Measurements from ENCODE around the gene HCLS1. TPM values are rescaled to one million over a fixed set of nuclear protein-coding genes. Genes with fewer than 3 reads are reported as not detected.

Gene HCLS1
- polyA plus RNA-seq, 1 of the 3 experiments (the other 2 are of a cell fraction), result 0.23 TPM

- TF ChIP-seq ZBTB33 (IDR thresholded peaks at IDR 0.05; ENCODE audit: borderline replicate concordance, low read depth), result no peak
- no peak for TF ChIP-seq NRF1 (IDR thresholded peaks at IDR 0.05; ENCODE audit: low read depth, low read length)
- TF ChIP-seq, protein P1, sequence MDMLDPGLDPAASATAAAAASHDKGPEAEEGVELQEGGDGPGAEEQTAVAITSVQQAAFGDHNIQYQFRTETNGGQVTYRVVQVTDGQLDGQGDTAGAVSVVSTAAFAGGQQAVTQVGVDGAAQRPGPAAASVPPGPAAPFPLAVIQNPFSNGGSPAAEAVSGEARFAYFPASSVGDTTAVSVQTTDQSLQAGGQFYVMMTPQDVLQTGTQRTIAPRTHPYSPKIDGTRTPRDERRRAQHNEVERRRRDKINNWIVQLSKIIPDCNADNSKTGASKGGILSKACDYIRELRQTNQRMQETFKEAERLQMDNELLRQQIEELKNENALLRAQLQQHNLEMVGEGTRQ (IDR thresholded peaks at IDR 0.05; ENCODE audit: borderline replicate concordance, low read depth, low read length), result no peak
- TF ChIP-seq TEAD4 (IDR thresholded peaks at IDR 0.05; ENCODE audit: borderline replicate concordance, insufficient read depth), result no peak
Observed at GRCh38 chr3:121659586-121659985, 1.1 kb downstream of the HCLS1 start (continued).

DNA sequence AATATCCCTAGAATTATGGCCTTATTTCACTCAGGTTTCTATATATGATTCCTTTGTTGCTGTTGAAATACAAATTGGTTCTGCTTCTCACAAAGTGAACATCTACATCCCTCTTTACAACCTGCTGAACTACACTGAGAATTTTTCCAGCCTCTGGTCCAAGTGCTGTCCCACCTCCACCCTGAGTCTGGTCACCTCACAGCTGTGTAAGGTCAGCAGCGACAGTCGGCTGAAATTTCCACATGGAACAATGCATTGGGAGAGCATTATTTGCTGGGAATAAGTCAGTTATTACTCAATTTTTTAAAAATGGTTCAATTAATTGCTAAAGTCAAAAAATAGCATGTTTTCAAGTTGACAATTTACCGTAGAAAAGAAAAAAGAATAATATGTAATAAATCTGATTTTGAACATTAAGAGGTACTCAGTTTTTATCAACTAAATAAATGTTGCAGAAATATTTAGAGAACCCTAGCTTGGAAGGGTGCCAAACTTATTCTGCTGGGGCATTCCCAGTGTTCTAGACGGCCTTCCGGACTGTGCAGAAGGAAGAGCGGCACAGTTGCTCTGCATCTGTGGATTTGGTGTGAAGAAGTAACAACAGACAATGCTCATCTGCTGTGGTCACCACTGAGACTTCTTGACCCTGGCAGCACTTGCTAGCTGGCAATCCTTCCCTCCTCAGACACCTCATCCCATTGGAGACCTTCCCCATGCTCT lies 1.8 kb downstream of the HCLS1 start:
- Histone ChIP-seq H3K9me2 (no peaks in the 10 kb centered on the region), H3K27me3 (ENCODE audit: insufficient read depth) (no peaks in the 10 kb centered on the region), H3K27ac (ENCODE audit: low read depth in 2 of 2, low read length in 1 of 2) (no peak overlapping the region), H3K79me2 (ENCODE audit: insufficient read depth) (no peaks in the 10 kb centered on the region), H3K9me3 (no peaks in the 10 kb centered on the region; the same call in 1 of the 2 replicates), H3K4me2 (no peak overlapping the region), H3K4me1 (ENCODE audit: control insufficient read depth in 1 of 2, insufficient read depth in 2 of 2, low read depth in 1 of 2, low read length in 1 of 2) (no peaks in the 10 kb centered on the region; a peak in 1 of 4 replicates), H3K4me3 (ENCODE audit: low read depth in 2 of 2, low read length in 1 of 2) (no peak overlapping the region), H3K9ac (no peak overlapping the region), H4K20me1 (ENCODE audit: insufficient read depth) (no peaks in the 10 kb centered on the region), H3F3A (replicated peaks; ENCODE audit: insufficient read depth) (no peaks in the 10 kb centered on the region), H3K36me3 (replicated peaks in 1 of 2; ENCODE audit: control insufficient read depth in 1 of 2, insufficient read depth in 2 of 2, low read length in 1 of 2) (peaks cover 15 to 22% of the 10 kb centered on the region in 2 experiments), H2AFZ (ENCODE audit: low read depth) (no peak overlapping the region)
- no peak for DNase-seq
- CTCF ChIA-PET, result no interaction called here
- WGBS (ENCODE audit: low lambda C conversion rate), result 95% methylated on average over 6 of the region's 6 CpGs
- no peak for TF ChIP-seq GABPA (IDR thresholded peaks at IDR 0.05; ENCODE audit: low read depth)
- no peak for TF ChIP-seq CHD2 (IDR thresholded peaks at IDR 0.05; ENCODE audit: low read length, partially characterized antibody)
- TF ChIP-seq RFX5 (IDR thresholded peaks at IDR 0.05; ENCODE audit: low read length), result no peak
- no peak for TF ChIP-seq ELF1 (IDR thresholded peaks at IDR 0.05)
- no peak for TF ChIP-seq SMC3 (IDR thresholded peaks at IDR 0.05; ENCODE audit: low read depth, low read length)
- TF ChIP-seq POLR2AphosphoS5 (IDR thresholded peaks at IDR 0.05; ENCODE audit: low read depth, low read length), result no peak
- no peak for TF ChIP-seq TEAD4 (IDR thresholded peaks at IDR 0.05; ENCODE audit: borderline replicate concordance, insufficient read depth)
- no peak for TF ChIP-seq TCF12 (IDR thresholded peaks at IDR 0.05)
- TF ChIP-seq FOXM1 (IDR thresholded peaks at IDR 0.05; ENCODE audit: low read depth), result no peak
- TF ChIP-seq USF1 (IDR thresholded peaks at IDR 0.05; ENCODE audit: borderline replicate concordance, low read depth), result no peak
- TF ChIP-seq SIN3A (IDR thresholded peaks at IDR 0.05; ENCODE audit: borderline replicate concordance, low read depth, low read length), result no peak
- TF ChIP-seq, protein P2, sequence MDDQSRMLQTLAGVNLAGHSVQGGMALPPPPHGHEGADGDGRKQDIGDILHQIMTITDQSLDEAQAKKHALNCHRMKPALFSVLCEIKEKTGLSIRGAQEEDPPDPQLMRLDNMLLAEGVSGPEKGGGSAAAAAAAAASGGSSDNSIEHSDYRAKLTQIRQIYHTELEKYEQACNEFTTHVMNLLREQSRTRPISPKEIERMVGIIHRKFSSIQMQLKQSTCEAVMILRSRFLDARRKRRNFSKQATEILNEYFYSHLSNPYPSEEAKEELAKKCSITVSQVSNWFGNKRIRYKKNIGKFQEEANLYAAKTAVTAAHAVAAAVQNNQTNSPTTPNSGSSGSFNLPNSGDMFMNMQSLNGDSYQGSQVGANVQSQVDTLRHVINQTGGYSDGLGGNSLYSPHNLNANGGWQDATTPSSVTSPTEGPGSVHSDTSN (IDR thresholded peaks at IDR 0.05), result no peak
- TF ChIP-seq, protein P3, sequence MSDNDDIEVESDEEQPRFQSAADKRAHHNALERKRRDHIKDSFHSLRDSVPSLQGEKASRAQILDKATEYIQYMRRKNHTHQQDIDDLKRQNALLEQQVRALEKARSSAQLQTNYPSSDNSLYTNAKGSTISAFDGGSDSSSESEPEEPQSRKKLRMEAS (IDR thresholded peaks at IDR 0.05; ENCODE audit: low read depth), result no peak
- TF ChIP-seq IRF3 (IDR thresholded peaks at IDR 0.05; ENCODE audit: low read depth, low read length), result no peak
- TF ChIP-seq EP300 (IDR thresholded peaks at IDR 0.05; ENCODE audit: borderline replicate concordance in 1 of 2, low read depth in 1 of 2, low read length in 1 of 2), result no peak
- no peak for TF ChIP-seq FOSL2 (IDR thresholded peaks at IDR 0.05; ENCODE audit: borderline replicate concordance, low read depth)
- no peak for TF ChIP-seq YY1 (IDR thresholded peaks at IDR 0.05; ENCODE audit: low read depth)
- POLR2A ChIA-PET, result no interaction called here
